Measurements from ENCODE around the gene TP63.

TP63 gene

DNA sequence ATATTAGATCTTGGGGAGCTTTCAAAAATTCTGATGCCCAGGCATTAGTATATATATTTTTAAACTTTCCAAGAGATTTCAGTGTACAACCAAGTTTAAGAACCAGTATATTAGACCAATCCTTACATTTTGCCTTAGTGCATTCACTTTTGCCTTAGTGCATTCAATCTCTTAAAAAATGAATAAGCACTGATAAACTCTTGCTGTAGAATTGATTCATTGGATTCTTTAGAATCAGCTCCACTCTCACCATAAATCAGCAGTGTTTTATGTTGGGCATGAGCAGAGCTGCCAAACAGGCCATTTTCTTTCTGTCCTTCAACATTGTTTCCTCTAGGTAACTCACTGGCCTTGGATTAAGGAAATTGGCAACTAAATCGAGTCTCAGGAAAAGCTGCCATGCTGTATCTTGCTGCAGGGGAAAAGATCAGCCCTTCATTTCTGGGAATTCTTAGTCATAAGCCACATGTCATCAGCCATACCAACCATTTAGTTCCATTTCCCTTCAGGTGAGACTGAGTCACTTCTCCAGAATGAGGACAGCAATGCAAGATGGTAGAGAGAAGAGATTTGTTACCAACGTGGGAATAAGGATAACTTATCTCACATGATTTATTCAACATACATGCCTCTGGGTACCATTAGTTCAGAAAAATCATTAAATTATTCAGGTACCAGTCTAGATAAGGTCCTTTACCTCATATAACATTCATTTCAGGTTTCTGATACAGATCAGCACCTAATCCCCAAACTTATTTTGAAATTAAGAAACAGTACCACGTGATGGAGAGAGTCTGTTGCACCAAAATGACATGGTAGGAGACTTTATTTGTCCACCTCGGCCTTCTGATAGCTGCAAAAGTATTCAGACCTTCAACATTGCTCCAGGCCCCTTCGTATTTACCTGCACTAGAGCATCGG is 297.0 kb downstream of the TP63 start:
- no peak for DNase-seq (ENCODE audit: insufficient read length, low spot score)
- no peak for FAIRE-seq
- TF ChIP-seq, protein P1, sequence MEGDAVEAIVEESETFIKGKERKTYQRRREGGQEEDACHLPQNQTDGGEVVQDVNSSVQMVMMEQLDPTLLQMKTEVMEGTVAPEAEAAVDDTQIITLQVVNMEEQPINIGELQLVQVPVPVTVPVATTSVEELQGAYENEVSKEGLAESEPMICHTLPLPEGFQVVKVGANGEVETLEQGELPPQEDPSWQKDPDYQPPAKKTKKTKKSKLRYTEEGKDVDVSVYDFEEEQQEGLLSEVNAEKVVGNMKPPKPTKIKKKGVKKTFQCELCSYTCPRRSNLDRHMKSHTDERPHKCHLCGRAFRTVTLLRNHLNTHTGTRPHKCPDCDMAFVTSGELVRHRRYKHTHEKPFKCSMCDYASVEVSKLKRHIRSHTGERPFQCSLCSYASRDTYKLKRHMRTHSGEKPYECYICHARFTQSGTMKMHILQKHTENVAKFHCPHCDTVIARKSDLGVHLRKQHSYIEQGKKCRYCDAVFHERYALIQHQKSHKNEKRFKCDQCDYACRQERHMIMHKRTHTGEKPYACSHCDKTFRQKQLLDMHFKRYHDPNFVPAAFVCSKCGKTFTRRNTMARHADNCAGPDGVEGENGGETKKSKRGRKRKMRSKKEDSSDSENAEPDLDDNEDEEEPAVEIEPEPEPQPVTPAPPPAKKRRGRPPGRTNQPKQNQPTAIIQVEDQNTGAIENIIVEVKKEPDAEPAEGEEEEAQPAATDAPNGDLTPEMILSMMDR (IDR thresholded peaks at IDR 0.05; ENCODE audit: insufficient read depth, missing control alignments): no peak

GRCh38 chr3:189936201-189936945 is 305.2 kb downstream of the TP63 start:
- TF ChIP-seq, protein P1 (IDR thresholded peaks at IDR 0.05; ENCODE audit: insufficient read depth, missing control alignments): no peak
- FAIRE-seq (no peak), DNase-seq (ENCODE audit: insufficient read length, low spot score) (no peak)

- FAIRE-seq (no peak), DNase-seq (ENCODE audit: insufficient read length, low spot score) (no peak)
- TF ChIP-seq, protein P1 (IDR thresholded peaks at IDR 0.05; ENCODE audit: insufficient read depth, missing control alignments): no peak
Observed at GRCh38 chr3:189937302-189938127, 306.3 kb downstream of the TP63 start.

- FAIRE-seq: no peak
- DNase-seq (ENCODE audit: insufficient read length, low spot score): no peak
- TF ChIP-seq, protein P1 (IDR thresholded peaks at IDR 0.05; ENCODE audit: insufficient read depth, missing control alignments): no peak
Observed at GRCh38 chr3:189941125-189941524, 309.9 kb downstream of the TP63 start.

DNA sequence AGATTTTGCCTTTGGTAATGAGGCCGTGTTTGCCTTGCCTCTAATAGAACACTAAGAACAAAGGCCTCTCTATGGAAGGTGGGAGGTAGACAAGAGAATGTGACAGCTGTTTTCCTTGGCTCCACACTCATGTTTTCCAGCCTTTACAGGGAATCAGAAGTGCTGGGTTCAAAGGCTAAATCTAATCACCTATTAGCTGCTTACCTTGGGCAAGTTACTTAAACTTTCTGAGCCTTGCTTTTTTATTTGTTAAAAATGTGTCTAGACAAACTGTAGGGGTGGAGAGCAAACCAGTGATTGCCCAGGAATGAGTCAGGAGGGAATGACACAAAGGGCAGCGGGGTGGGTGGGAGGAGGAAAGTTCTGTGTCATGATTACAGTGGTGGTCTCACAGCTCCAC is 310.5 kb downstream of the TP63 start:
- no peak for FAIRE-seq
- no peak for DNase-seq (ENCODE audit: insufficient read length, low spot score)
- TF ChIP-seq, protein P1 (IDR thresholded peaks at IDR 0.05; ENCODE audit: insufficient read depth, missing control alignments): no peak

DNA sequence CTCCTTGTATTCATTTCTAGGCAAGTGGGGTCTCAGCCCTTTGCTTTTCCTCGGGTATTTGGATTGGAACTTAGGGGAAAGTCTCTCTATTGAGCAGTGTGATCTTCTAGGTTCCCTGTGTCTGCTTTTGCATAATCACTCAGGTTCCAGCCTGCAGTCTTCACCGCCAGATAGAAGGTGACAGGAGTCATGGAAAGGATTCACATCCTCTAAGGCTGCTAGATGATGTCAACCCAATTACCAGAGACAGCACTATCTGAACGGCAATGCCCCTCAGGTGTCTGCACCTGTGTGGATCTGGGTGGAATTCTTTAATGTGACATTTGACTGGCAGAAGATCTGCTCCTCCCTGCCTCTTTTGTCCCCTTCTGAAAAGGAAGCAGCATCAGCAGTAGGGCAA is 311.8 kb downstream of the TP63 start:
- TF ChIP-seq, protein P1 (IDR thresholded peaks at IDR 0.05; ENCODE audit: insufficient read depth, missing control alignments): no peak
- FAIRE-seq: no peak
- no peak for DNase-seq (ENCODE audit: insufficient read length, low spot score)
